ENCODE results near the gene SMR3B. TPM values are rescaled to one million over a fixed set of nuclear protein-coding genes. Genes with fewer than 3 reads are reported as not detected.

SMR3B gene
- total and polyA plus RNA-seq, 4 donors, result not detected

GRCh38 chr4:70372760-70373159 is 10.2 kb upstream of the SMR3B start:
- ATAC-seq (ENCODE audit: insufficient read depth, low FRiP score) (no peak), DNase-seq (no peak)
- Histone ChIP-seq H3K9me3 (ENCODE audit: control insufficient read depth in 4 of 4, insufficient read depth in 3 of 4, low read length in 3 of 4) (no peaks in the 10 kb centered on the region), H3K36me3 (ENCODE audit: control insufficient read depth in 4 of 4, insufficient read depth in 4 of 4, low read length in 4 of 4) (no peaks in the 10 kb centered on the region), H3K27me3 (ENCODE audit: control insufficient read depth in 3 of 3, insufficient read depth in 3 of 3, low read length in 2 of 3) (no peaks in the 10 kb centered on the region), H3K9ac (ENCODE audit: insufficient read depth in 1 of 2, low read length in 2 of 2) (no peak overlapping the region), H3K27ac (ENCODE audit: low read depth in 1 of 2, low read length in 1 of 2) (no peak overlapping the region), H3K4me3 (no peak overlapping the region), H3K4me1 (ENCODE audit: control insufficient read depth in 5 of 5, insufficient read depth in 5 of 5, low read length in 5 of 5) (no peaks in the 10 kb centered on the region)
- 84 to 85% methylated on average over 3 of the region's 3 CpGs for WGBS, 2 donors
- no peak for TF ChIP-seq CTCF (IDR thresholded peaks at IDR 0.05; ENCODE audit: control extremely low read depth, extremely low read depth)

GRCh38 chr4:70380578-70380977 is 2.4 kb upstream of the SMR3B start:
- Histone ChIP-seq H3K4me3 (no peak overlapping the region), H3K27ac (ENCODE audit: low read depth in 1 of 2, low read length in 1 of 2) (no peak overlapping the region), H3K9ac (ENCODE audit: insufficient read depth in 1 of 2, low read length in 2 of 2) (no peak overlapping the region), H3K9me3 (ENCODE audit: control insufficient read depth in 4 of 4, insufficient read depth in 3 of 4, low read length in 3 of 4) (no peaks in the 10 kb centered on the region), H3K36me3 (ENCODE audit: control insufficient read depth in 4 of 4, insufficient read depth in 4 of 4, low read length in 4 of 4) (no peaks in the 10 kb centered on the region), H3K27me3 (ENCODE audit: control insufficient read depth in 3 of 3, insufficient read depth in 3 of 3, low read length in 2 of 3) (no peaks in the 10 kb centered on the region), H3K4me1 (ENCODE audit: control insufficient read depth in 5 of 5, insufficient read depth in 5 of 5, low read length in 5 of 5) (no peaks in the 10 kb centered on the region)
- ATAC-seq (ENCODE audit: insufficient read depth, low FRiP score), result no peak
- peak in 1 of 3 donors; percentile 14 for DNase-seq
- WGBS, 2 donors, result 79 to 88% methylated on average over 3 of the region's 3 CpGs
- no peak for TF ChIP-seq CTCF (IDR thresholded peaks at IDR 0.05; ENCODE audit: control extremely low read depth, extremely low read depth)

DNA sequence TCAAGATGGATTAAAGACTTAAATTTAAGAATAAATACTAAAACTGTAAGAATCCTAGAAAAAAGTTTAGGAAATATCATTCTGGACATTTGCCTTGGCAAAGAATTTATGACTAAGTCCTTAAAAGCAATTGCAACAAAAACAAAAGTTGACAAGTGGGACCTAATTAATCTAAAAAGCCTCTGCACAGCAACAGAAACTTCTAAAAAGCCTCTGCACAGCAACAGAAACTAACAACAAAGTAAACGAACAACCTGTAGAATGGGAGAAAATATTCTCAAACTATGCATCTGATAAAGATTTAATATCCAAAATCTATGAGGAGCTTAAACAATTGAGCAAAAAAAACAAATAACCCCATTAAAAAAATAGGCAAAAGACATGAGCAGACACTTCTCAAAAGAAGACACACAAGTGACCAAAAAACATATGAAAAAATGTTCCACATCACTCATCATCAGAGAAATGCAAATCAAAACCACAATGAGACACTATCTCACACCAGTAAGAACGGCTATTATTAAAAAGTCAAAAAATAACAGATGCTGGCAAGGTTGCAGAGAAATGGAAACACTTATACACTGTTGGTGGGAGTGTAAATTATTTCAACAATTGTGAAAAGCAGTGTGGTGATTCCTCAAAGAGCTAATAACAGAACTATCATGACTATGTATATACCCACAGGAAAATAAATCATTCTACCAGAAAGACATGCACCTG is 9.3 kb downstream of the SMR3B start:
- 67 to 74% methylated on average over 2 of the region's 2 CpGs for WGBS, 2 donors
- peak in 2 of 3 donors; percentile 8 to 19 for DNase-seq
- no peak overlapping the region for H3K9ac ChIP-seq (ENCODE audit: insufficient read depth in 1 of 2, low read length in 2 of 2)

More for the DNA sequence above, 9.3 kb downstream of the SMR3B start:
- Histone ChIP-seq H3K27ac (ENCODE audit: low read depth in 1 of 2, low read length in 1 of 2) (no peak overlapping the region), H3K4me3 (no peak overlapping the region), H3K27me3 (ENCODE audit: control insufficient read depth in 3 of 3, insufficient read depth in 3 of 3, low read length in 2 of 3) (no peaks in the 10 kb centered on the region), H3K9me3 (ENCODE audit: control insufficient read depth in 4 of 4, insufficient read depth in 3 of 4, low read length in 3 of 4) (no peaks in the 10 kb centered on the region), H3K4me1 (ENCODE audit: control insufficient read depth in 5 of 5, insufficient read depth in 5 of 5, low read length in 5 of 5) (no peaks in the 10 kb centered on the region), H3K36me3 (ENCODE audit: control insufficient read depth in 4 of 4, insufficient read depth in 4 of 4, low read length in 4 of 4) (no peaks in the 10 kb centered on the region)
- ATAC-seq (ENCODE audit: insufficient read depth, low FRiP score), result no peak
- no peak for TF ChIP-seq CTCF (IDR thresholded peaks at IDR 0.05; ENCODE audit: control extremely low read depth, extremely low read depth)
